ENCODE results near the gene RNF213. TPM values are rescaled to one million over a fixed set of nuclear protein-coding genes. Genes with fewer than 3 reads are reported as not detected.
A peak's percentile ranks its signal among the peaks of the same experiment; 100 is the strongest.
"Not testable (repeated sequence)": the region's sequence is repeated elsewhere in the genome, so short reads cannot be mapped to it uniquely, and the experiment has no call there.

RNF213 gene
- total RNA-seq, 3 donors from 2014 or later = 135 to 143 (median 136) TPM

- H3K4me3 ChIP-seq = no peak overlapping the region
- DNase-seq (peak in 1 of 3 donors; percentile 14), ATAC-seq (no peak)
- peaks cover 28% of the 10 kb centered on the region for H3K4me1 ChIP-seq (ENCODE audit: low read depth)
- H3K9me3 ChIP-seq = no peaks in the 10 kb centered on the region
- TF ChIP-seq, protein P1, sequence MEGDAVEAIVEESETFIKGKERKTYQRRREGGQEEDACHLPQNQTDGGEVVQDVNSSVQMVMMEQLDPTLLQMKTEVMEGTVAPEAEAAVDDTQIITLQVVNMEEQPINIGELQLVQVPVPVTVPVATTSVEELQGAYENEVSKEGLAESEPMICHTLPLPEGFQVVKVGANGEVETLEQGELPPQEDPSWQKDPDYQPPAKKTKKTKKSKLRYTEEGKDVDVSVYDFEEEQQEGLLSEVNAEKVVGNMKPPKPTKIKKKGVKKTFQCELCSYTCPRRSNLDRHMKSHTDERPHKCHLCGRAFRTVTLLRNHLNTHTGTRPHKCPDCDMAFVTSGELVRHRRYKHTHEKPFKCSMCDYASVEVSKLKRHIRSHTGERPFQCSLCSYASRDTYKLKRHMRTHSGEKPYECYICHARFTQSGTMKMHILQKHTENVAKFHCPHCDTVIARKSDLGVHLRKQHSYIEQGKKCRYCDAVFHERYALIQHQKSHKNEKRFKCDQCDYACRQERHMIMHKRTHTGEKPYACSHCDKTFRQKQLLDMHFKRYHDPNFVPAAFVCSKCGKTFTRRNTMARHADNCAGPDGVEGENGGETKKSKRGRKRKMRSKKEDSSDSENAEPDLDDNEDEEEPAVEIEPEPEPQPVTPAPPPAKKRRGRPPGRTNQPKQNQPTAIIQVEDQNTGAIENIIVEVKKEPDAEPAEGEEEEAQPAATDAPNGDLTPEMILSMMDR (IDR thresholded peaks at IDR 0.05) = no peak
- intact Hi-C loops (cut with DNase I, micrococcal nuclease) = no loop called here
- H3K36me3 ChIP-seq (ENCODE audit: low read depth) = no peaks in the 10 kb centered on the region
These were observed 4.7 kb upstream of the RNF213 start for GRCh38 chr17:80256034-80256350.

DNA sequence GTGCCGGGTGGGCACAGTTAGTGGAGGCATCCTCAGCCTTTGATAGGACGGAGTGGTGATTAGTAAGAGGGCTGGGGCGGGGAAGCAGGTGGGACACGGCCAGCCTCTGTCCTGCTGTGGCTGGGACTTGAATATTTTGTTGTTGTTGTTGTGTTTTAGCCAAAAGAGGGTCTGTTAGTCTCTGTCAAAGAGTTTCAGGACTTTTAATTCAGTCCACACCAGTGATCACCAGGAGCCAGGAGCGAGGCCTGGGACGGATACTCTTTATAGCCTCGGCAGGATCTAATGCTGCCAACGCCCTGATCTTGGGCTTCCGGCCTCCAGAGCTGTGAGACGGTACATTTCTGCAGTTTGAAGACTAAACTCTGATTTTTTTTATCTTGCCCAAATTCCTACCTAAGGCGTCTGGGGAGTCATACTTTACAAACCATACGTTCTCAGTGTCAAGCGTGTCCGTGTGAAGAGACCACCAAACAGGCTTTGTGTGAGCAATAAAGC lies 2.9 kb upstream of the RNF213 start:
- DNase-seq (peak; percentile 72 to 76 (median 72)), ATAC-seq (peak; percentile 52)
- Histone ChIP-seq H3K36me3 (ENCODE audit: low read depth) (no peaks in the 10 kb centered on the region), H3K4me1 (ENCODE audit: low read depth) (peaks cover 43% of the 10 kb centered on the region), H3K9me3 (no peaks in the 10 kb centered on the region), H3K4me3 (no peak overlapping the region)
- intact Hi-C loops (cut with DNase I, micrococcal nuclease) = no loop called here
- TF ChIP-seq, protein P1 (IDR thresholded peaks at IDR 0.05) = no peak

GRCh38 chr17:80258296-80258695 lies 2.4 kb upstream of the RNF213 start:
- DNase-seq; H3K36me3 ChIP-seq (ENCODE audit: low read depth); H3K4me3 ChIP-seq; ATAC-seq; H3K9me3 ChIP-seq; intact Hi-C loops (cut with DNase I, micrococcal nuclease): not testable (repeated sequence)
- peaks cover 49% of the 10 kb centered on the region for H3K4me1 ChIP-seq (ENCODE audit: low read depth)

- no peaks in the 10 kb centered on the region for H3K9me3 ChIP-seq
- DNase-seq (peak in 2 of 3 donors; percentile 42 to 76), ATAC-seq (no peak)
- H3K4me3 ChIP-seq = no peak overlapping the region
- no peaks in the 10 kb centered on the region for H3K36me3 ChIP-seq (ENCODE audit: low read depth)
- H3K4me1 ChIP-seq (ENCODE audit: low read depth) = peaks cover 55% of the 10 kb centered on the region
- intact Hi-C loops (cut with DNase I, micrococcal nuclease) = no loop called here
- TF ChIP-seq, protein P1 (IDR thresholded peaks at IDR 0.05) = no peak
These were observed 1.1 kb upstream of the RNF213 start for GRCh38 chr17:80259457-80260068.

DNA sequence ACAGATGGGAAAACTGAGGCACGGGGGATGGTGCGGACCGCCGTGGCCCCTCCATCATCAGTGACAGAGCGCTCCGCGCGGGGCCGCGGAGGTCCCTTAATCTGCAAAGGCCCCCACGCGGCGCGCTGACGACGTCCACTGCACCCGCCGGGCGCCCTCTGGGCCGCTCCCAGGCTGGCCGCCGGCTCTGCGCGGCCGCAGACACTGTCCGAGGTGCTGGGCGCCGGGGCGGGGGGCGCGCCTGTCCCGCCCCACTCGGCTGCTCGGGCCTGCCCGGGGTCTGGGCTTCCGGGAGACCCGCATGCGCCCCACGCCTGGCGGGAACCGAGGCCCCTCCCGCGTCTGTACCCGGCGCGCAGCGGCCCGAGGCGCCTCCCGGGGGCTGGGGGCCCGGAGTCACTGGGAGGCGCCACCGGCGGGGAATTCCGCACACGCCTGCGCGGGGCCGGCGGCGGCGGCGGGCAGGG lies 550 bp upstream of the RNF213 start:
- Histone ChIP-seq H3K4me3 (peak overlapping the region; percentile 29), H3K9me3 (no peaks in the 10 kb centered on the region), H3K36me3 (ENCODE audit: low read depth) (no peaks in the 10 kb centered on the region), H3K4me1 (ENCODE audit: low read depth) (peaks cover 51% of the 10 kb centered on the region)
- DNase-seq = peak; percentile 72 to 89 (median 83)
- ATAC-seq = peak; percentile 60
- intact Hi-C loops (cut with DNase I, micrococcal nuclease) = no loop called here
- TF ChIP-seq, protein P1 (IDR thresholded peaks at IDR 0.05) = no peak

GRCh38 chr17:80261159-80261894 lies 675 bp downstream of the RNF213 start:
- H3K36me3 ChIP-seq (ENCODE audit: low read depth) = no peaks in the 10 kb centered on the region
- peak overlapping the region; percentile 96 for H3K4me3 ChIP-seq
- no peaks in the 10 kb centered on the region for H3K9me3 ChIP-seq
- TF ChIP-seq, protein P1 (IDR thresholded peaks at IDR 0.05) = no peak
- intact Hi-C loops (cut with DNase I, micrococcal nuclease) = no loop called here
- ATAC-seq = peak; percentile 41
- peaks cover 46% of the 10 kb centered on the region for H3K4me1 ChIP-seq (ENCODE audit: low read depth)
- peak; percentile 70 to 86 (median 77) for DNase-seq
